Fibroblast of skin of abdomen (primary cell): ENCODE data around the gene RAET1E.
A peak's percentile ranks its signal among the peaks of the same experiment; 100 is the strongest.
"Not testable (repeated sequence)": the region's sequence is repeated elsewhere in the genome, so short reads cannot be mapped to it uniquely, and the experiment has no call there.

Source experiments
- DNase-seq: peaks from one replicate; pipeline ENCODE4 v3.0.0-alpha.2; 2013

RAET1E gene

GRCh38 chr6:149861603-149862423 is 36.1 kb downstream of the RAET1E start:
- DNase-seq, result no peak

GRCh38 chr6:149860834-149861602 is 36.9 kb downstream of the RAET1E start:
- DNase-seq, result no peak

DNA sequence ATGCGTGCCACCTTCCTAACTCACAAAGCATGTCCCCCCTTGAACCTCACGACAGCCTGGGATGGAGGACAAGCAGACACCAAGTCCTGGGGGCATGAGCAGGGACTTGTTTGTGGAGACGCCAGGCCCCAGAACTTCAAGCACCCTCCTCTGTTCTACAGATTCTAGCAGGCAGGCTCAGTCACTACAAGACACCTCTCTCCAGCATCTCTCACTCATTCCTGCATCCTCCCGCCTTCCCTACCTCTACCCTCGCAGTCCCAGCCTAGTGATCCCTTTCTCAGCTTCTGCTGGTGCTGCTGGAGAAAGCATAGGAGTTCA is 37.4 kb downstream of the RAET1E start:
- no peak for DNase-seq

GRCh38 chr6:149859938-149860337 is 38.0 kb downstream of the RAET1E start:
- DNase-seq, result no peak

- peak; percentile 42 for DNase-seq
These were observed 38.5 kb downstream of the RAET1E start for GRCh38 chr6:149859368-149859767.

DNA sequence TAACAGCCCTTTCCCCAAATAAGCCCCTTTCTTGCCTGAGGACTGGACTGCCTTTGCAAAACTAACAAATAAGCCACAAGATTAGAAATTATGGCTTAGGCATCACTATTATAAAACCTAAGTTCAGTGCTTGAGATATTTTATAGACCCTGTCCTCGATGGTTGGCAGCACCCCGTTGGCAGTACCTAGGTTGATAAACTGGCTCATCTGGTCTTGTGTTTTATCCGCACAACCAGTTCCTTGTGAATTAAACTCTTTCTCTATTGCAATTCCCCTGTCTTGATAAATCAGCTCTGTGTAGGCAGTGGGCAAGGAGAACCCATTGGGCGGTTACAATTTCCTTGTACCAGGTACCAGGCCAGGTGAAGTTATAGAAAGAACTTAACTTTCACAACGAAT is 40.4 kb downstream of the RAET1E start:
- DNase-seq, result no peak

- no peak for DNase-seq
These were observed 41.5 kb downstream of the RAET1E start for GRCh38 chr6:149856256-149856994.

GRCh38 chr6:149855741-149856140 is 42.2 kb downstream of the RAET1E start:
- DNase-seq, result no peak

GRCh38 chr6:149855040-149855654 is 42.8 kb downstream of the RAET1E start:
- DNase-seq, result peak; percentile 91

DNA sequence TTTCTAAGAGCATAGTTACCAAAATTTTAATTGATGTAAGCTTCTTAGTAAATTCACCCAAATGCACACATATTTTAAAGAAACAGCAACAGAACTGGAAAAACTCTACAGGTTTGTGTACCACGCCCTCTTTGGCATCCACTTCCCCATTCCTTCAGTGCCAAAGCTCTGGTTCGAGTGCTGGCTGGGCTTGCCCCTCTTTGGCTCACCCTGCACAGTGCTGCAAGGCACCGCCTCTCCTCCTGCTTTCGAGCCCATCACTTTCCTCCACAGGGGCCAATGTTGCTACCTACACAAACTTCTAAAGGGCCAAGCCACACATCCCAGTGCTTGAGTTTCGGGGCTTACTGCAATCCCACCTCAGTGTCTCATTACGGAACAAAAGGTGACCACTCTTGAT is 43.4 kb downstream of the RAET1E start:
- no peak for DNase-seq

DNA sequence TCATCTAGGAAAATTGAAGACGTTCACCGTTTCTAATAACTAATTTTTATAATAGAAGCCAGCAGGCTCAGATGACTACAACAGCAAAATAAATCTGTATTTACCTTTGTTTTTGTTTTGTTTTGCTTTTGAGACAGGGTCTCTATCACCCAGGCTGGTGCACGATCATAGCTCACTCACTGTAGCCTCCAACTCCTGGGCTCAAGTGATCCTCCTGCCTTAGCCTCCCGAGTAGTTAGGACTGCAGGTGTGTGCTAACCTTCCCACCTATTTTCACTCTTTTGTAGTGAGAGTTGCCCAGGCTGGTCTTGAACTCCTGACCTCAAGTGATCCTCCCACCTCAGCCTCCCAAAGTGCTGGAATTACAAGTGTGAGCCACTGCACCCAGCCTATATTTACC is 43.9 kb downstream of the RAET1E start:
- not testable (repeated sequence) for DNase-seq

- DNase-seq, result no peak
These were observed 45.0 kb downstream of the RAET1E start for GRCh38 chr6:149852881-149853280.

DNA sequence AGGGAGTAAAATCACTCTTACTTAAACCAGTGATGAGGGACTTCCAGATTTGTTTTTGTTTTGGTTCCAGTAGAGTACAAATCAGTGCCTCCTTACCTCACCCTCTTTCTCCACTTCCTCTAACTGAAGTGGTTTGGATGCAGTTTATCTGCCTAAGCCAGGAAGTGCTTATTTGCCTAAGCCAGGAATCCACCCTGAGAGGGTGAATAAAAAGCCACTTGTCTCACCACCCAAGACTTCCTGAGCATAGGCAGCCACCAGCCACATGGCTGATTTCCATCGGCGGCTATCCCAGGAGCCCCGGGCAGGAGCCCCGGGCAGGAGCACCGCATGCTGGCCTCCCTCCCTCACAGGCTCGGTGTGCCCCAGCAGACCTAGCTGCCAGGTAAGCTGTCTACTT is 45.7 kb downstream of the RAET1E start:
- no peak for DNase-seq

GRCh38 chr6:149851461-149852110 is 46.3 kb downstream of the RAET1E start:
- DNase-seq, result peak; percentile 64

DNA sequence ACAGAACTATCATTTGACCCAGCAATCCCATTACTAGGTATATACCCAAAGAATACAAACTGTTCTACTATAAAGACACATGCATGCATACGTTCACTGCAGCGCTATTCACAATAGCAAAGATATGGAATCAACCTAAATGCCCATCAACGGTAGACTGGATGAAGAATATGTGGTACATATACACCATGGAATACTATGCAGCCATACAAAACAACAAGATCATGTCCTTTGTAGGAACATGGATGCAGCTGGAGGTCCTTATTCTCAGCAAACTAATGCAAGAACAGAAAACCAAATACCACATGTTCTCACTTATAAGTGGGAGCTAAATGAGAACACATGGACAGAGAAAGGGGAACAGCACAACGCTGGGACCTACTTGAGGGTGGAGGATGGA is 49.6 kb downstream of the RAET1E start:
- not testable (repeated sequence) for DNase-seq
